Erythroblast (primary cell): ENCODE results near the gene THRA.

Experiments
- DNase-seq, 2 experiments: peaks; one replicate each; lab custom pipeline; 2025; lab: John Stamatoyannopoulos, UW
- GATA1 ChIP-seq: IDR thresholded peaks from 2 replicates; pipeline ENCODE4 v1.6.1; 2011; ENCODE audit warnings: low read depth, mild to moderate bottlenecking, control low read depth, low read length, moderate library complexity
- POLR2A ChIP-seq: IDR thresholded peaks from 2 replicates; pipeline ENCODE4 v1.6.1; 2011; ENCODE audit warnings: mild to moderate bottlenecking, low read length

Gene THRA

GRCh38 chr17:40062329-40063186 lies at the start of gene THRA:
Gene THRA (plus strand): TSS chr17:40062965. CDS start chr17:40074489, 11,524 bp downstream.
- TF ChIP-seq POLR2A (no peak), GATA1 (no peak)
- DNase-seq = peak; percentile 78 to 87

GRCh38 chr17:40014375-40014980 lies 48.3 kb upstream of the THRA start:
- no peak for DNase-seq
- TF ChIP-seq GATA1 = no peak
- no peak for TF ChIP-seq POLR2A

- TF ChIP-seq POLR2A = no peak
- no peak for TF ChIP-seq GATA1
- DNase-seq = no peak
Measured at GRCh38 chr17:40015005-40015997, 47.5 kb upstream of the THRA start, which contains the start of gene CSF3. Gene CSF3 (plus strand): TSS chr17:40015440. CDS start chr17:40015475, 35 bp downstream.

- TF ChIP-seq GATA1 (no peak), POLR2A (no peak)
- DNase-seq = no peak
Measured at GRCh38 chr17:40015998-40016985, 46.5 kb upstream of the THRA start.

GRCh38 chr17:40017422-40018080 lies 45.2 kb upstream of the THRA start:
- no peak for DNase-seq
- TF ChIP-seq POLR2A (no peak), GATA1 (no peak)

- TF ChIP-seq GATA1 = no peak
- TF ChIP-seq POLR2A = no peak
- DNase-seq = no peak
Measured at GRCh38 chr17:40018211-40019121, 44.3 kb upstream of the THRA start.

GRCh38 chr17:40019140-40019991 lies 43.4 kb upstream of the THRA start:
- DNase-seq = no peak
- TF ChIP-seq GATA1 (no peak), POLR2A (no peak)

- TF ChIP-seq POLR2A (no peak), GATA1 (no peak)
- no peak for DNase-seq
Measured at GRCh38 chr17:40020146-40020545, 42.6 kb upstream of the THRA start.

- TF ChIP-seq POLR2A = no peak
- no peak for TF ChIP-seq GATA1
- no peak for DNase-seq
Measured at GRCh38 chr17:40021451-40021971, 41.3 kb upstream of the THRA start.

GRCh38 chr17:40022497-40022896 lies 40.3 kb upstream of the THRA start:
- TF ChIP-seq GATA1 (no peak), POLR2A (no peak)
- DNase-seq = no peak
